HL-60 (cell line): ENCODE measurements around the gene PRDM2.

Source experiments
- DNase-seq, 2 experiments: peaks; one replicate each; pipeline ENCODE4 v3.0.0-alpha.2; 2010 to 2020; ENCODE audit warnings: low read depth in 1 of 2, low spot score in 1 of 2
- H3K27ac ChIP-seq: fragments of 250-450 bp; sonication (Bioruptor Pico); replicated peaks from 2 replicates; pipeline ENCODE4 v1.5.1; 2020; ENCODE audit warnings: mild to moderate bottlenecking, moderate library complexity
- H3K27me3 ChIP-seq: fragments of 250-450 bp; sonication (Bioruptor Pico); 2 replicates; pipeline ENCODE4 v1.5.1; 2021; ENCODE audit warnings: mild to moderate bottlenecking, moderate library complexity; ENCODE audit not compliant: insufficient read depth, poor library complexity, severe bottlenecking
- H3K4me3 ChIP-seq: replicated peaks from 2 replicates; pipeline ENCODE4 v1.5.1; 2011; ENCODE audit warnings: mild to moderate bottlenecking, control low read depth, low read length; ENCODE audit not compliant: insufficient read depth
- CTCF ChIP-seq: IDR thresholded peaks from one replicate; pipeline ENCODE4 v1.5.1; 2011; ENCODE audit warnings: low read length, control low read depth, inconsistent platforms; ENCODE audit not compliant: insufficient read depth
- GABPA ChIP-seq: IDR thresholded peaks from 2 replicates; pipeline ENCODE4 v1.6.1; 2012; ENCODE audit warnings: low read depth
- POLR2AphosphoS5 ChIP-seq: IDR thresholded peaks from 2 replicates; pipeline ENCODE4 v1.6.1; 2012; ENCODE audit warnings: low read depth
- REST ChIP-seq: IDR thresholded peaks from 2 replicates; pipeline ENCODE4 v1.6.1; 2012; ENCODE audit warnings: low read depth; ENCODE audit not compliant: insufficient replicate concordance
- SPI1 ChIP-seq: IDR thresholded peaks from 2 replicates; pipeline ENCODE4 v1.6.1; 2012; ENCODE audit warnings: low read depth, mild to moderate bottlenecking, borderline replicate concordance

Gene PRDM2

DNA sequence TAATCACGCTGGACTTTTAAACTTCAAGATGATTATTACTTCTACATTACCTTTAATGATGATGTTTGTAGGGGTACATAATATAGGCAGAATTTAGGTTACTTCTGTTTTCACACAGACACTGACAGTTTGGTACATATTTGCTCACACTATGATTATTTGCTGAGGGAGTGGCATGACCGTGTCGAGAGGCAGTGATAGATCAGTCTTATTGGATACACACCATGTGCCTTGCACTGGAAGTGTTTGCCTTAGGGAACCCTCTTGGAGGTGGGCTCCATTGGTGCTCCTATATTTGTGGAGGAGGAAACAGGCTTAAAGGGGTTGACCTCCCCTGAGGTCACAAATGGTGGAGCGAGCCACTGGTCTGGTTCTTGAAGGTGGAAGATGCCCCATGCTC lies 132.1 kb downstream of the PRDM2 start:
- no peak overlapping the region for H3K4me3 ChIP-seq
- TF ChIP-seq GABPA (no peak), CTCF (no peak), REST (no peak), POLR2AphosphoS5 (no peak), SPI1 (no peak)
- H3K27ac ChIP-seq = no peak overlapping the region
- DNase-seq = no peak
- H3K27me3 ChIP-seq = no peaks in the 10 kb centered on the region

DNA sequence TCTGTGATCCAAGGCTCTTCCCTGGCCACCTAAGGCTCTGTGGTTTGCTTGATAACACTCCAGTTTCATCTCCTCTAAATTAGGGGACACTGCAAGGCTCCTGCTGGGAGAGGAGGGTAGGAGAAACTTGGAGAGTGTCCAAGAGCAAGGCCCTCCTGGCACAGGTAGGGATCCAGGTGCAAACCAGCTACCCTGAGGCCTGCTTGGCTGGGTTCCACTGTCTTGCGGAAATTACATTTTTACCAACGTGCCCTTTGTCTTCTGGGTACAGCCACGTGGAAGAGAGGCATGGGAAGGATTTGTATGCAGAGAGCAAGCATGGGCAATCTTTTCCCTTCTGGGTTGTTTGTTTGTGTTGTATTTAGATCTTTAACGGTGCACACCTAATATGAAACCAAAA lies 132.5 kb downstream of the PRDM2 start:
- DNase-seq = no peak
- Histone ChIP-seq H3K4me3 (no peak overlapping the region), H3K27me3 (no peaks in the 10 kb centered on the region), H3K27ac (no peak overlapping the region)
- no peak for TF ChIP-seq POLR2AphosphoS5
- no peak for TF ChIP-seq CTCF
- no peak for TF ChIP-seq GABPA
- TF ChIP-seq SPI1 = no peak
- TF ChIP-seq REST = no peak

GRCh38 chr1:13836136-13836535 lies 136.1 kb downstream of the PRDM2 start:
- Histone ChIP-seq H3K27ac (no peak overlapping the region), H3K4me3 (no peak overlapping the region), H3K27me3 (no peaks in the 10 kb centered on the region)
- DNase-seq = no peak
- TF ChIP-seq GABPA (no peak), SPI1 (no peak), REST (no peak), CTCF (no peak), POLR2AphosphoS5 (no peak)
